Retinal pigment epithelial cell (primary cell): ENCODE data around the gene CLDN14.

Experiments
- DNase-seq: peaks from one replicate; pipeline ENCODE4 v3.0.0-alpha.2; 2010; ENCODE audit warnings: low read depth
- H3K4me3 ChIP-seq: 2 replicates; pipeline ENCODE4 v1.5.1; 2011; ENCODE audit warnings: mild to moderate bottlenecking, low read length, control low read depth, moderate library complexity
- CTCF ChIP-seq: conservative IDR thresholded peaks from 2 replicates; pipeline ENCODE4 v1.5.1; 2011; ENCODE audit warnings: low read depth, low read length, control low read depth, inconsistent platforms

The CLDN14 gene

GRCh38 chr21:36479415-36480402 is at the start of gene CLDN14:
CLDN14 (minus strand) TSS chr21:36480122; CDS start chr21:36461695, 18,427 bp downstream.
- no peak for TF ChIP-seq CTCF
- no peak within 1 kb of the TSS for H3K4me3 ChIP-seq
- no peak for DNase-seq

- no peak overlapping the region for H3K4me3 ChIP-seq
- no peak for DNase-seq
- no peak for TF ChIP-seq CTCF
These were observed 48.8 kb upstream of the CLDN14 start for GRCh38 chr21:36528716-36529115.

- no peak for TF ChIP-seq CTCF
- no peak overlapping the region for H3K4me3 ChIP-seq
- no peak for DNase-seq
These were observed 47.4 kb upstream of the CLDN14 start for GRCh38 chr21:36527317-36527716.

GRCh38 chr21:36526104-36526503 is 46.2 kb upstream of the CLDN14 start:
- no peak overlapping the region for H3K4me3 ChIP-seq
- no peak for DNase-seq
- no peak for TF ChIP-seq CTCF

GRCh38 chr21:36524477-36524876 is 44.6 kb upstream of the CLDN14 start:
- H3K4me3 ChIP-seq: no peak overlapping the region
- no peak for DNase-seq
- no peak for TF ChIP-seq CTCF

GRCh38 chr21:36522219-36522808 is 42.4 kb upstream of the CLDN14 start:
- H3K4me3 ChIP-seq: no peak overlapping the region
- TF ChIP-seq CTCF: no peak
- DNase-seq: no peak
